H1 (cell line): ENCODE results near the gene STAT3. TPM values are rescaled to one million over a fixed set of nuclear protein-coding genes. Genes with fewer than 3 reads are reported as not detected.

Source experiments
- CHD7 ChIP-seq: fragments of 300-600 bp; sonication (generic); IDR thresholded peaks from 2 replicates; pipeline ENCODE4 v1.7.1; 2012; ENCODE audit warnings: low read length, moderate library complexity, mild to moderate bottlenecking, inconsistent platforms; ENCODE audit not compliant: insufficient replicate concordance
- RBBP5 ChIP-seq: IDR thresholded peaks from 2 replicates; pipeline ENCODE4 v1.7.1; 2012; ENCODE audit warnings: low read depth, mild to moderate bottlenecking, inconsistent platforms, low read length, moderate library complexity, borderline replicate concordance
- polyA plus RNA-seq, 7 experiments: library from polyadenylated mRNA; depleted of rRNA in 3 of 7; stranded (reverse) in 5 of 7; unstranded in 2 of 7; fragments of >200 nt in 5 of 7; fragments of 200-250 nt in 2 of 7; gene quantifications; 1 replicate in 5 of 7; 2 replicates in 1 of 7; 4 replicates in 1 of 7; pipeline versions ENCODE4 v1.2.1 to v1.2.3, GENCODE V29; 2011 to 2013; ENCODE audit warnings: missing spikeins in 2 of 7, mixed read lengths in 2 of 7
- total RNA-seq: library from RNA; stranded (reverse); fragmentation: NEBNext Ultra II Directional; extraction: Animal tissue kit (Norgen Biotek cat#: 25700); gene quantifications from 2 replicates; pipeline ENCODE4 v1.2.1, GENCODE V29; 2021

Gene STAT3
- total and polyA plus RNA-seq, 2 of the 8 experiments (the other 6 are each of a cell fraction or from before 2014, with no cell fraction given), result 38.4 to 94.1 TPM

GRCh38 chr17:42380935-42381334 is 7.3 kb downstream of the STAT3 start (continued):
- TF ChIP-seq CHD7 (no peak), RBBP5 (no peak)
